Keratinocyte (primary cell): ENCODE measurements around the gene CD4.

ENCODE experiments used
- EZH2 ChIP-seq: IDR thresholded peaks from one replicate; pipeline ENCODE4 v1.6.1; 2012; ENCODE audit warnings: inconsistent platforms, mild to moderate bottlenecking, low read length, moderate library complexity
- TF ChIP-seq, protein P1 (sequence below), 3 experiments: IDR thresholded peaks in 1 of 3; conservative IDR thresholded peaks in 1 of 3; optimal IDR thresholded peaks in 1 of 3; 2 replicates in 2 of 3; 3 replicates in 1 of 3; pipeline versions ENCODE3 to v1.5.1; 2011; ENCODE audit warnings: low read length in 3 of 3, mild to moderate bottlenecking in 3 of 3, moderate library complexity in 2 of 3, control low read depth in 1 of 3, inconsistent platforms in 1 of 3; ENCODE audit not compliant: insufficient read depth in 2 of 3; ENCODE audit errors: extremely low read depth in 1 of 3

DNA sequence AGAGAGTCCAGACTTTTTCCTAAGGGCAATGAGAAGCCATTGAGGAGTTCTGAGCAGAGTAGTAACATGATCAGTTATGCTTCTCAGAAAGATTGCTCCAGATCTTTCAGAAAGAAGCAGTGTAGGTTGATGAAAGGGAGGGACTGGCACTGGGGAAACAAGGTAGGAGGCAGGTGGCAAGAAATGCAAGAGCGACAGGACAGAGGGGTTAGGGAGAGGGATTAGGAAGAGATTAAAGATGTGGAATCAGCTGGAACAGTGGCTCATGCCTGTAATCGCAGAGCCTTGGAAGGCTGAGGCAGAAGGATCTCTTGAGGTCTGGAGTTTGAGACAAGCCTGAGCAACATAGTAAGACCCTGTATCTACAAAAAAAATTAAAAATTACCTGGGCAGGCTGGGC, 58.3 kb downstream of the CD4 start:
- TF ChIP-seq EZH2, result no peak
- TF ChIP-seq, protein P1, sequence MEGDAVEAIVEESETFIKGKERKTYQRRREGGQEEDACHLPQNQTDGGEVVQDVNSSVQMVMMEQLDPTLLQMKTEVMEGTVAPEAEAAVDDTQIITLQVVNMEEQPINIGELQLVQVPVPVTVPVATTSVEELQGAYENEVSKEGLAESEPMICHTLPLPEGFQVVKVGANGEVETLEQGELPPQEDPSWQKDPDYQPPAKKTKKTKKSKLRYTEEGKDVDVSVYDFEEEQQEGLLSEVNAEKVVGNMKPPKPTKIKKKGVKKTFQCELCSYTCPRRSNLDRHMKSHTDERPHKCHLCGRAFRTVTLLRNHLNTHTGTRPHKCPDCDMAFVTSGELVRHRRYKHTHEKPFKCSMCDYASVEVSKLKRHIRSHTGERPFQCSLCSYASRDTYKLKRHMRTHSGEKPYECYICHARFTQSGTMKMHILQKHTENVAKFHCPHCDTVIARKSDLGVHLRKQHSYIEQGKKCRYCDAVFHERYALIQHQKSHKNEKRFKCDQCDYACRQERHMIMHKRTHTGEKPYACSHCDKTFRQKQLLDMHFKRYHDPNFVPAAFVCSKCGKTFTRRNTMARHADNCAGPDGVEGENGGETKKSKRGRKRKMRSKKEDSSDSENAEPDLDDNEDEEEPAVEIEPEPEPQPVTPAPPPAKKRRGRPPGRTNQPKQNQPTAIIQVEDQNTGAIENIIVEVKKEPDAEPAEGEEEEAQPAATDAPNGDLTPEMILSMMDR (optimal IDR thresholded peaks at IDR 0.05 in 1 of 3, IDR thresholded peaks at IDR 0.05 in 1 of 3, conservative IDR thresholded peaks at IDR 0.05 in 1 of 3; ENCODE audit: extremely low read depth in 1 of 3, insufficient read depth in 2 of 3, low read length in 3 of 3), result no peak
